Caco-2 (cell line): Measurements from ENCODE around the gene PRKCQ. TPM values are rescaled to one million over a fixed set of nuclear protein-coding genes. Genes with fewer than 3 reads are reported as not detected.

Source experiments
- BruUV-seq: library from RNA; stranded (reverse); fragments of 400-500 nt; replicated peaks from 2 replicates; lab custom pipeline; 2021; lab: Mats Ljungman, UMichigan
- CTCF ChIA-PET: fragments of 300-600 bp; sonication (Branson Sonifier 250); formaldehyde crosslinking; loops from one replicate; lab custom pipeline; 2022; ENCODE audit warnings: antibody characterized with exemption; lab: Charles Lee
- POLR2A ChIA-PET: fragments of 300-600 bp; sonication (Branson Sonifier 250); formaldehyde crosslinking; loops from one replicate; lab custom pipeline; 2022; ENCODE audit warnings: antibody characterized with exemption; lab: Charles Lee
- DNase-seq, 2 experiments: peaks; one replicate each; pipeline versions ENCODE4 v3.0.0 to v3.0.0-alpha.2; 2020 to 2022
- H3K27me3 ChIP-seq: replicated peaks from 2 replicates; pipeline ENCODE4 v1.6.0; 2011; ENCODE audit warnings: low read length; ENCODE audit not compliant: control insufficient read depth, insufficient read depth
- H3K36me3 ChIP-seq: 2 replicates; pipeline ENCODE4 v1.5.1; 2011; ENCODE audit warnings: low read length; ENCODE audit not compliant: control insufficient read depth, insufficient read depth
- H3K4me1 ChIP-seq: fragments of 250-450 bp; sonication (Bioruptor Pico); 2 replicates; pipeline ENCODE4 v1.5.1; 2020; ENCODE audit warnings: mild to moderate bottlenecking
- H3K4me3 ChIP-seq: 2 replicates; pipeline ENCODE4 v1.5.1; 2011; ENCODE audit warnings: low read depth, mild to moderate bottlenecking, control low read depth, low read length
- H3K9me3 ChIP-seq: fragments of 250-450 bp; sonication (Bioruptor Pico); 2 replicates; pipeline ENCODE4 v1.5.1; 2020; ENCODE audit warnings: mild to moderate bottlenecking, moderate library complexity
- H3K27ac Mint-ChIP-seq: one replicate; pipeline ENCODE4 v1.8.0; 2022; ENCODE audit warnings: mixed read lengths; ENCODE audit not compliant: unreplicated experiment
- H3K27me3 Mint-ChIP-seq: one replicate; pipeline ENCODE4 v1.8.0; 2022; ENCODE audit warnings: mixed read lengths; ENCODE audit not compliant: insufficient read depth, unreplicated experiment
- H3K36me3 Mint-ChIP-seq: one replicate; pipeline ENCODE4 v1.8.0; 2022; ENCODE audit warnings: mild to moderate bottlenecking, mixed read lengths; ENCODE audit not compliant: insufficient read depth, unreplicated experiment
- H3K4me1 Mint-ChIP-seq: one replicate; pipeline ENCODE4 v1.8.0; 2022; ENCODE audit warnings: low read depth, mixed read lengths; ENCODE audit not compliant: unreplicated experiment
- H3K4me3 Mint-ChIP-seq: one replicate; pipeline ENCODE4 v1.8.0; 2022; ENCODE audit warnings: mild to moderate bottlenecking, moderate library complexity, mixed read lengths; ENCODE audit not compliant: unreplicated experiment
- H3K9me3 Mint-ChIP-seq: one replicate; pipeline ENCODE4 v1.8.0; 2022; ENCODE audit warnings: mixed read lengths; ENCODE audit not compliant: unreplicated experiment
- intact Hi-C: fragments of 100-400 bp; cut with micrococcal nuclease; formaldehyde crosslinking; loops from one replicate; pipeline ENCODE4 v1.10.0; 2022; ENCODE audit not compliant: unreplicated experiment
- total RNA-seq: library from RNA; stranded (reverse); gene quantifications from 2 replicates; pipeline ENCODE4 v1.2.3, GENCODE V29; 2022
- TF ChIP-seq, protein P1 (sequence below), 2 experiments: fragments of 200-600 bp in 1 of 2; IDR thresholded peaks; 1 replicate in 1 of 2; 2 replicates in 1 of 2; pipeline versions ENCODE4 v1.5.1 to v1.8.0; 2011 to 2022; ENCODE audit warnings: antibody characterized with exemption in 1 of 2, control low read depth in 1 of 2, inconsistent platforms in 1 of 2, low read depth in 1 of 2, low read length in 1 of 2, mild to moderate bottlenecking in 1 of 2, moderate library complexity in 1 of 2; ENCODE audit not compliant: insufficient read depth in 1 of 2, severe bottlenecking in 1 of 2, unreplicated experiment in 1 of 2

The PRKCQ gene
- total RNA-seq, 1 experiment from 2014 or later = 2.4 TPM

DNA sequence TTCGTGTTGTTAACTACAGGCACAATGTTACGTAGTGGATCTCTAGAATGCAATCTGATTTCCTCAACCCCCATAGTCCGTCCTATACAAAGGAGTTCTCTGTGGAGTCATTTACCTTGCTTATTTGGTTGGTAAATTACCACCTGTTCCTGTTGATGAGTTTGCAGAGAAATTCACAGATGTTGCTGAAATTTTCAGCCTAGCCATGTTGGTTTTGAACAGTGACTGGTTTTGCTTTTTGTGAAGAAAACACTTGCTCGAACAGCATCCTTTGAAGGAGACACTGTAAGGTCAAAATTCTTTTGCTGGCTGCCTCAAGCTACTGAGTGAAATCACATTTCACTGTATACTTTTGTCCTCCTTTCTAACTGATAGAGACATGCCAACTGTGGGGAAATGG, 15.4 kb upstream of the PRKCQ start:
- Histone ChIP-seq H3K4me3 (no peak overlapping the region), H3K9me3 (no peaks in the 10 kb centered on the region), H3K36me3 (no peaks in the 10 kb centered on the region), H3K4me1 (no peaks in the 10 kb centered on the region), H3K27me3 (no peaks in the 10 kb centered on the region)
- DNase-seq = no peak
- H3K4me3 Mint-ChIP-seq = no peak overlapping the region
- H3K27me3 Mint-ChIP-seq = peaks cover 16% of the 10 kb centered on the region
- ChIA-PET POLR2A (no interaction called here), CTCF (no interaction called here)
- no peaks in the 10 kb centered on the region for H3K4me1 Mint-ChIP-seq
- H3K9me3 Mint-ChIP-seq = no peaks in the 10 kb centered on the region
- TF ChIP-seq, protein P1, sequence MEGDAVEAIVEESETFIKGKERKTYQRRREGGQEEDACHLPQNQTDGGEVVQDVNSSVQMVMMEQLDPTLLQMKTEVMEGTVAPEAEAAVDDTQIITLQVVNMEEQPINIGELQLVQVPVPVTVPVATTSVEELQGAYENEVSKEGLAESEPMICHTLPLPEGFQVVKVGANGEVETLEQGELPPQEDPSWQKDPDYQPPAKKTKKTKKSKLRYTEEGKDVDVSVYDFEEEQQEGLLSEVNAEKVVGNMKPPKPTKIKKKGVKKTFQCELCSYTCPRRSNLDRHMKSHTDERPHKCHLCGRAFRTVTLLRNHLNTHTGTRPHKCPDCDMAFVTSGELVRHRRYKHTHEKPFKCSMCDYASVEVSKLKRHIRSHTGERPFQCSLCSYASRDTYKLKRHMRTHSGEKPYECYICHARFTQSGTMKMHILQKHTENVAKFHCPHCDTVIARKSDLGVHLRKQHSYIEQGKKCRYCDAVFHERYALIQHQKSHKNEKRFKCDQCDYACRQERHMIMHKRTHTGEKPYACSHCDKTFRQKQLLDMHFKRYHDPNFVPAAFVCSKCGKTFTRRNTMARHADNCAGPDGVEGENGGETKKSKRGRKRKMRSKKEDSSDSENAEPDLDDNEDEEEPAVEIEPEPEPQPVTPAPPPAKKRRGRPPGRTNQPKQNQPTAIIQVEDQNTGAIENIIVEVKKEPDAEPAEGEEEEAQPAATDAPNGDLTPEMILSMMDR (IDR thresholded peaks at IDR 0.05; ENCODE audit: insufficient read depth in 1 of 2, low read depth in 1 of 2, low read length in 1 of 2, severe bottlenecking in 1 of 2, unreplicated experiment in 1 of 2) = no peak
- intact Hi-C loops = no loop called here
- H3K36me3 Mint-ChIP-seq = no peaks in the 10 kb centered on the region
- no peak overlapping the region for H3K27ac Mint-ChIP-seq
- BruUV-seq = no TSS peak

DNA sequence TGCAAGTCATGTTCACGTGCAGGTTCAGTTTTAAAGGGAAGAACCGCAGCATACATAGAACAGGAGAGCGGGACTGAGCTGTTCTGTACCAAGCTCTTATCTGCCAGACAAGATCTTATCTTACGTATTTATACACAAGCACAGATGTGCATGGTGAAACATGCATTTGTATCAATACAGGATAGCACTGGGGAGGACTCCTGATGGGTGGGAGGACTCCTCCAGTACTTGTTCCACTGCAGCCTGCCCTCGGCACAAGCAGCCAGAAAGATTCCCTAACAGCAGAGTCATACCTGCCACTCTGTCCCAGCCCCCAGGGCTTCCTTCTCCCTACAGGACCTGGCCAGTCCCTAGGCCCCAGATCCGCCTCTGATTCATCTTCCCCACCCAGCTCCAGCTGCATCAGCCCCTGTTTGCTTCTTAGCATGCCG, 13.2 kb upstream of the PRKCQ start:
- ChIA-PET POLR2A (no interaction called here), CTCF (no interaction called here)
- Mint-ChIP-seq H3K27ac (no peak overlapping the region), H3K9me3 (no peaks in the 10 kb centered on the region), H3K4me1 (no peaks in the 10 kb centered on the region), H3K27me3 (peaks cover 22% of the 10 kb centered on the region), H3K36me3 (no peaks in the 10 kb centered on the region), H3K4me3 (no peak overlapping the region)
- intact Hi-C loops = no loop called here
- no peaks in the 10 kb centered on the region for H3K4me1 ChIP-seq
- no peak overlapping the region for H3K4me3 ChIP-seq
- BruUV-seq = no TSS peak
- no peaks in the 10 kb centered on the region for H3K27me3 ChIP-seq
- no peak for DNase-seq
- H3K9me3 ChIP-seq = no peaks in the 10 kb centered on the region
- no peaks in the 10 kb centered on the region for H3K36me3 ChIP-seq
- TF ChIP-seq, protein P1 (IDR thresholded peaks at IDR 0.05; ENCODE audit: insufficient read depth in 1 of 2, low read depth in 1 of 2, low read length in 1 of 2, severe bottlenecking in 1 of 2, unreplicated experiment in 1 of 2) = no peak

DNA sequence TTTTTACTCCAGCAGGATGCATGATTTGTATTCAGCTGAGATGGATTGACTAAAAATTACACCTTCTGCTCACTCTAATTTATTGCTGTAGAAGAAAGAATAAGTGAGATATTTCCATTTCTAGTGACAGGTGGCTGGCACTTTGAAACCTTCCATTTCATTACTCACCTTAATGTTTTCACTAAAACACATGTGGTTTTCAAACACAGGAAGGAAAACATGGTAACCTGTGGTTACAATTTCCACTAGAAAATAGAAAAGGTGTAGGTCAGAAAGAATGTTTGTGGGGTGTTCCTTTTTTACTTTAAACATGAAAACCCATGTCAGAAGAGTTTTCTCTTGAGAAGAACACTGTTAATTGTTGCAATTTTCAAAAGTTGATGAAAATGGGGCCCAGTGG, 12.0 kb upstream of the PRKCQ start:
- intact Hi-C loops = no loop called here
- Histone ChIP-seq H3K9me3 (no peaks in the 10 kb centered on the region), H3K4me3 (no peak overlapping the region), H3K4me1 (no peaks in the 10 kb centered on the region), H3K36me3 (no peaks in the 10 kb centered on the region), H3K27me3 (no peaks in the 10 kb centered on the region)
- no TSS peak for BruUV-seq
- Mint-ChIP-seq H3K9me3 (no peaks in the 10 kb centered on the region), H3K4me3 (no peak overlapping the region), H3K4me1 (no peaks in the 10 kb centered on the region), H3K36me3 (no peaks in the 10 kb centered on the region), H3K27ac (no peak overlapping the region), H3K27me3 (peaks cover 15% of the 10 kb centered on the region)
- CTCF ChIA-PET = no interaction called here
- TF ChIP-seq, protein P1 (IDR thresholded peaks at IDR 0.05; ENCODE audit: insufficient read depth in 1 of 2, low read depth in 1 of 2, low read length in 1 of 2, severe bottlenecking in 1 of 2, unreplicated experiment in 1 of 2) = no peak
- DNase-seq = no peak
- POLR2A ChIA-PET = no interaction called here
